Esophagus mucosa (tissue), 1 donor: ENCODE measurements around the gene NOS3. TPM values are rescaled to one million over a fixed set of nuclear protein-coding genes. Genes with fewer than 3 reads are reported as not detected.
"Not testable (repeated sequence)": the region's sequence is repeated elsewhere in the genome, so short reads cannot be mapped to it uniquely, and the experiment has no call there.

Experiments used
- ATAC-seq: fragments of 200-7000 bp; cut with Tn5 transposase; one replicate; pipeline ENCODE4 v1.9.1; 2020
- total RNA-seq: library from RNA; stranded (reverse); gene quantifications from one replicate; pipeline ENCODE4 v1.2.4, GENCODE V29; 2023
- donor health status: DM: yes; HTN: yes; CAD: no.

NOS3 gene
- total RNA-seq, 1 donor from 2014 or later: 3.1 TPM

DNA sequence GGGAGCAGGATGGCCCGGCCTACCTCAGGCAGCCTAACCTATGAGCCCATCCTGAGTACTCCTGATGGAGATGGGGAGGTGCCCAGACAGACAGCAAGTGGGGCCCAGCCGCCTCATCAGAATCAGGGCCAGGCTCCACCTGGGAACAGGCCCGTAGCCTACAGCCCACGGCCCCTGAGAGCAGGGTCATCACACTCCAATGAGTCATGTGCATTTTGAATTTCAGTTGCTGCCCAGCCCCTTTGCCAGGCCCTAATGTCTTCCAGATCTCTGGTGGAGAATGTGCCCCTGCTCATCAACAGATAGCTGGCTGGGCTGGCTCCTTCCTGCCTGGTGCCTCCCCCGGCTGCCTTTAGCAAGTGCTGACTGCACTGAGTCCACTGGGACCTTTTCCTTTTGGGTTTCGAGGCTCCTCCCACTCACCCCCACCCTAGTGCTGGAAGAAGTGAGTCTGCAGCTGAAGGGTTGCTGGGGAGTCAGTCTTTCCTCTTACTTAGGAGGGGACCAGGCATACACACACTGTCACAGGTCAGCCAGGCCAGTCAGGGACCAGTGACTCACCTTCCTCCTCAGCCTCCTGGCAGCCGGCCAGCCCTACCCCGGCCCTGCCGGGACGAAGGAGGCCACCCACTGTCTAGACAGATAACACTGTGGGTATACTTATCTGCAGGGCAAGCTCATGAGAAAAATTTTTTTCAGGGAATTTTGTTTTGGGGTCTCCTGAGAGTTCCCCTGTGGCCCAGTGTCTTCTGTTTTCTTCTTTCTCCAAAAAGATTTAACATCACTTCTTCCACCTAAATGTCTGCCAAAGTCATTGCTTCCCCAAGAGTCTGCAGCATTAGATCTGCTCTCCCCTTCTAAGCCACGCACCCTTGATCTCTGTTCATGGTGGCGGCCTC lies 48.4 kb downstream of the NOS3 start:
- peak; percentile 78 for ATAC-seq

GRCh38 chr7:151039850-151040548 lies 49.2 kb downstream of the NOS3 start:
- ATAC-seq: no peak

DNA sequence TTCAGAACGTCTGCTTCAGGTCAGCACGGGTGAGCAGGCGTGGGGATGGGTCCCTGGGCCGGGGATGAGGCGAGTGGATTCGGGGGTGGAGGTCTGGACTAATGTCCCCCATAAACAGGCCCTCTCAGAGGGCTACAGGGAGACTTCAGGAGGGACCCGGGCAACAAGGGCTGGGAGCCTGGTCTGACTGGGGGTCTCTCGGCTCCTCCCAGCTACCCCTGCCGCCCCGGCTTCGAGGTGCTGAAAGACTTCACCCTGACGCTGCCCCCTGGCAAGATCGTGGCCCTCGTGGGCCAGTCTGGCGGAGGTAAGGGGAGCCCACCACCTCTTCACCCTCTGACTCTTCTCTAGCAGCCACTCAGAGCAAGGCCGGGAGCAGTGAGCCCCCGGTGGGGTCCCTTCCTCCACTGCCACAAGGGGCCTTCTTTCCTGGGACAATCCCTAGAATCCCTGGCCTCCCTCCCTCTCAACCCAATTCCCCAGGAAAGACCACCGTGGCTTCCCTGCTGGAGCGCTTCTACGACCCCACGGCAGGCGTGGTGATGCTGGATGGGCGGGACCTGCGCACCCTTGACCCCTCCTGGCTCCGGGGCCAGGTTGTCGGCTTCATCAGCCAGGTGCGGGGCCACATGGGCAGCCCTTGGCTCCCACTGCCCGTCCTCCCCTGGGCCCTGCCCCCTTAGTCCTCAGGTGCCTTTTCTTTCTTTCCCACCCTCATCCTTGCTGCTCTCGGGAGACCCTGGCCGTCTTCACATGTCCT lies 50.0 kb downstream of the NOS3 start:
- no peak for ATAC-seq

- not testable (repeated sequence) for ATAC-seq
Observed at GRCh38 chr7:151043449-151043848, 52.6 kb downstream of the NOS3 start.

GRCh38 chr7:151043959-151044358 lies 53.1 kb downstream of the NOS3 start:
- no peak for ATAC-seq

DNA sequence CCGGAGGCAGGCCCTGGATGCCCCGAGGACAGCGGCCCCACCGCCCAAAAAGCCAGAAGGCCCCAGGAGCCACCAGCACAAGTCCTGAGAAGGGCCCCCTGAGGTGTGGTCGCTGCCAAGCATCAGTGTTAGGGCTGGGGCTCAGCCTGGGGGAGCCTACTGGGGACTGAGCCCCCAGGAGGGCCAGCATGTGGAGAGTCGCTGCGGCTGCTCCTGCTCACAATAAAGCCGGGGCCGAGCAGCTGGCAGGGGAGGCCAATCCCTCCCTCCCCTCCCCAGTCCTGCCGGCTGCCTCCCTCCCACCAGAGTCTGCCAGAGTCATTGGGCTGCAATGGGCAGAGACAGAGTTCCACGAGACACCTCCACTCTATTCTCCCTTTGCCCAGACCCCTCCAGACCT lies 54.4 kb downstream of the NOS3 start:
- no peak for ATAC-seq

GRCh38 chr7:151045967-151046366 lies 55.1 kb downstream of the NOS3 start:
- no peak for ATAC-seq

- ATAC-seq: no peak
Observed at GRCh38 chr7:151046603-151047573, 56.1 kb downstream of the NOS3 start.

DNA sequence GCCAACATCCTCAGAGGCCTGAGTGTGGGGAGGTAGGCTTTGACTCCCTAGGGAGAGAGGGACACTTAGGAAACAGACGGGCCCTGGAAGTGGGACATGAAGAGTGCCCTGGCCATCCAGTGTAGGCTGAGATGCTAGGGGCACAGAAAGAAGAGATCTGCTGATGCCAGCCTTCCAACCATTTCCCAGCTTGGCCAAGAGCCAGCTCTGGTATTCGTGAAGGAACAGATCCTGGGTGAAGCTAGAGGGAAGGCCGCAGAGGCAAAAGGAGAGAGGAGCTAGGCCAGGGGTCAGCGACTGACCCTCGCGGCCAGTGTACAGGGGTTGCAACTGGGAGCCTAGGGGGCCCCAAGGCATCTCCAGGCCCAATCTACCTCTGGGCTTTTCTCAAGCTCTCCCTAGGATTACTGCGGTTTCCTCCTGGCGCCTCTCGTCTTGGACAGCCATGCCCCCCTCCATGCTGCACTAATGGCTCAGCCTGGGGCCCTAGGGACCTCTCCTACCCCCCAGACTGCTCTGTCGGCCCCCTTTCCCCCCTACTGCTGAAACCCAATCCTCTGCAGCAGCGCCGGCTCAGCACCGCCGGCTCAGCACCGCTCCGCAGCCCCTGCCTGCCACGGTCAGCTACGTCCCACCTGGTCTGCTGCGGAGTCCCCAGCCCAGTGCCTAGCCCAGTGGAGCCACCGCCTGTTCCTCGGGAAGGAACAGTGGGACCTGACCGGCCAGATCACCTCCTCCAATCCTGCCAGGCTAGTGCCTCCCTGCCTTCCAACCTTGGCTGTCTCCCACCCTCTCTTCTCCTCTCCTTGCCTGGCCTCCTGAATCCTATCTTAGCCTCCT lies 57.4 kb downstream of the NOS3 start, which contains the start of gene ASIC3:
TSS of gene ASIC3 (plus strand) at position 556 of the 840 bp plus-strand sequence. CDS start 355 bp downstream, outside the sequence.
- no peak for ATAC-seq

DNA sequence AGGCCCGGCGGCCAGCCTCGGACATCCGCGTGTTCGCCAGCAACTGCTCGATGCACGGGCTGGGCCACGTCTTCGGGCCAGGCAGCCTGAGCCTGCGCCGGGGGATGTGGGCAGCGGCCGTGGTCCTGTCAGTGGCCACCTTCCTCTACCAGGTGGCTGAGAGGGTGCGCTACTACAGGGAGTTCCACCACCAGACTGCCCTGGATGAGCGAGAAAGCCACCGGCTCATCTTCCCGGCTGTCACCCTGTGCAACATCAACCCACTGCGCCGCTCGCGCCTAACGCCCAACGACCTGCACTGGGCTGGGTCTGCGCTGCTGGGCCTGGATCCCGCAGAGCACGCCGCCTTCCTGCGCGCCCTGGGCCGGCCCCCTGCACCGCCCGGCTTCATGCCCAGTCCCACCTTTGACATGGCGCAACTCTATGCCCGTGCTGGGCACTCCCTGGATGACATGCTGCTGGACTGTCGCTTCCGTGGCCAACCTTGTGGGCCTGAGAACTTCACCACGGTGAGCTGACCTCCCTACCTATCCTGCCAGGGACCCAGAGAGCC lies 58.2 kb downstream of the NOS3 start:
- no peak for ATAC-seq

DNA sequence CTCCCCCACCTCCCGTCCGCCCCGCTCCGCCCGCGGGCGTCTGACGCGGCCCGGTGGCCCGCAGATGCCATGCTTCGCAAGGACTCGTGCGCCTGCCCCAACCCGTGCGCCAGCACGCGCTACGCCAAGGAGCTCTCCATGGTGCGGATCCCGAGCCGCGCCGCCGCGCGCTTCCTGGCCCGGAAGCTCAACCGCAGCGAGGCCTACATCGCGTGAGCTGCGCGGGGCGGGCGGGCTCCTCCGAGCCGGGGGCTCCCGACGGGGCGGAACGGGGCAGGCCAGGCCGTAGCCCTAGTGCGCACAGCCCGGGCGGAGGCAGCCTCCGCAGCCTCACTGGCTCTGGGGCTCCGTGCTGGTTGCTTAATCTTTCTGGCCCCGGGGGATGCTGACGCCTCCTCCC lies 60.3 kb downstream of the NOS3 start:
- peak; percentile 66 for ATAC-seq

- no peak for ATAC-seq
Observed at GRCh38 chr7:151053096-151053495, 62.3 kb downstream of the NOS3 start.

- ATAC-seq: no peak
Observed at GRCh38 chr7:151053751-151054150, 62.9 kb downstream of the NOS3 start.

DNA sequence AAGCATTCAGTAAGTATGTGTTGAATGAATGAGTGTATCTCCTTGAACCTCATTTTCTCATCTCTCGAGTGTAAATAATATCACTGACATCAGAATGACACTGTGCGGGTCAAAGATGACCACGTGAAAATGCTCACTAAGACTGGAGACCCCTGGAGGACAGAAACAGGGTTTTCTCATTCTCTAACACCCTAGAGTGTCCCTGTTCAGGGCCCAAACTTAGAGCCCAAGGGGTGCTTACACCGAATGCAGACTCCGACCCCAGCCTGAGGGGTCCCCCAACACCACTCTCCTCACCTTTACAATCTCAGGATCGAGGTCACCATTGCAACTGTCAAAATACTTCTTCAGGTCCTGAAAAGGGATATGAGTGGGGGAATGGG lies 65.5 kb downstream of the NOS3 start:
- no peak for ATAC-seq

GRCh38 chr7:151056666-151057505 lies 66.1 kb downstream of the NOS3 start:
- ATAC-seq: no peak

DNA sequence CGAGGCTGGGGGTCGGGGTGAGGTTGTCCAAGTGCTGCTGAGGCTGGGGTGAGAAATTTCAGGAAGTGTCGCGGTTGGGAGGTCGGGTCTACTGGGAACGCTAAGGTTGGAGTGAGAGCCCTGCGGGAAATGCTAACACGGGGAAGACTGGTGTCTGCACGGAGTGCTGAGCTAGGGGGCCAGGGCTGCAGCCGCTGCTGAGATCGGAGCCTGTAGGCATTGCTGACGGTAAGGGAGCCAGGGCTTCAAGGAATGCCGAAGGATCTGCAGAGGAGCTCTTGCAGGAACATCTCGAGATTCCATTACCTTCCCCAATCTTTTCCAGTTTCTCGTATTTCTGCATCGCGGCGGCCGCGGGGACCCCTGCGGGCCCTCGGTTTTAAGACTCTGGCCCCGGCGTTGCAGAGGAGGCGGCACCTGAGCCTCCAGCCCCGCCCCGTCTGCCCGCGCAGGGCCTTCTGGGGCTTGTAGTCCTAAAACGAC lies 66.7 kb downstream of the NOS3 start, which contains the start of gene CDK5:
TSS of gene CDK5 (minus strand) at position 392 of the 483 bp plus-strand sequence. CDS start at position 343, 49 bp downstream.
- ATAC-seq: no peak

GRCh38 chr7:151057989-151058780 lies 67.4 kb downstream of the NOS3 start:
- ATAC-seq: peak; percentile 92

DNA sequence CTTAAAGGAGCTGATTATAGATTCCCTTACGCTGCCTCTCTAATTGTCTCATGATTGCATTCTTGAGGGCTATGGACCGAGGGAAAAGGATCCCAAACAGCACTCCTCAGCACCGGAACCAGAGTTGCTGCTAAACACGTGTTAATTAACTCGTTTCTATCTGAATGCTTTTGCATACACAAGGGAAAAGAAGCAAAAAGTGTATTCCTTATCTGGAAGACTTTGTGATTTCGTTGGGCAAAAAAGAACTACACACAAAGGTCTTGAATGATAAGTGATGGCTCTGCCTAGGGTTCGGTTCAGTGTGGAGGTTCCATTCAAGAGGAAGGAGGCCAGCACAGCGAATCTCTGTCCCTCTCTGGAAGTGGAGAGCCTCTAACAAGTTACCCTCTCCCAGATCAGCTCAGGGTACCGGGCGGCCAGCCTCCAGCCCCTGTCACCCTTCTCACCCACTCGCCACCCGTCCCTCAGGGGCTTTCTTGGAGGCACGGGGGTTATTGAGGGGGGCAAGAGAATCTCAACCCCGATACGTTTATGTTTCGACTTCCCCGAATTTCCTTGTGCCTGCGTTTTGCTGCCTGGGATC lies 68.1 kb downstream of the NOS3 start:
- ATAC-seq: no peak
